Measurements from ENCODE around the gene PAK5. TPM values are rescaled to one million over a fixed set of nuclear protein-coding genes. Genes with fewer than 3 reads are reported as not detected.

PAK5 gene
- total RNA-seq, 1 experiment from 2014 or later = not detected

GRCh38 chr20:9742821-9743220 is 96.1 kb downstream of the PAK5 start:
- Histone ChIP-seq H3K9me2 (replicated peaks; ENCODE audit: low read length) (no peaks in the 10 kb centered on the region), H2AFZ (ENCODE audit: low read length) (no peak overlapping the region), H3K9ac (ENCODE audit: low read length) (no peak overlapping the region), H3K4me1 (ENCODE audit: insufficient read depth, low read length) (no peaks in the 10 kb centered on the region), H3K9me3 (ENCODE audit: low read length) (no peaks in the 10 kb centered on the region), H3K79me2 (ENCODE audit: low read length) (no peaks in the 10 kb centered on the region), H3K4me2 (ENCODE audit: low read length) (no peak overlapping the region), H4K20me1 (ENCODE audit: low read length) (no peaks in the 10 kb centered on the region), H3K4me3 (ENCODE audit: low read length) (no peak overlapping the region), H3K27ac (ENCODE audit: low read length) (no peak overlapping the region), H3F3A (ENCODE audit: low read length, unreplicated experiment) (no peaks in the 10 kb centered on the region), H3K27me3 (ENCODE audit: low read length) (peaks cover 58% of the 10 kb centered on the region), H3K36me3 (ENCODE audit: low read depth, low read length) (no peaks in the 10 kb centered on the region)
- BruUV-seq (replicated peaks) = no TSS peak
- DNase-seq = no peak
- ATAC-seq = no peak
- POLR2A ChIA-PET (ENCODE audit: unreplicated experiment) = no interaction called here
- no peak for TF ChIP-seq EZH2phosphoT487 (IDR thresholded peaks at IDR 0.05; ENCODE audit: borderline replicate concordance, low read length)
- TF ChIP-seq EZH2 (IDR thresholded peaks at IDR 0.05; ENCODE audit: low read length, unreplicated experiment) = no peak
- no peak for TF ChIP-seq CTCF (conservative IDR thresholded peaks at IDR 0.05; ENCODE audit: low read depth, low read length)
- intact Hi-C loops (cut with micrococcal nuclease) = no loop called here
- CTCF ChIA-PET = no interaction called here

GRCh38 chr20:9741996-9742395 is 96.9 kb downstream of the PAK5 start:
- Histone ChIP-seq H3K4me2 (ENCODE audit: low read length) (no peak overlapping the region), H3K79me2 (ENCODE audit: low read length) (no peaks in the 10 kb centered on the region), H2AFZ (ENCODE audit: low read length) (no peak overlapping the region), H3K4me3 (ENCODE audit: low read length) (no peak overlapping the region), H3K9ac (ENCODE audit: low read length) (no peak overlapping the region), H3K27me3 (ENCODE audit: low read length) (peaks cover 64% of the 10 kb centered on the region), H3K4me1 (ENCODE audit: insufficient read depth, low read length) (no peaks in the 10 kb centered on the region), H4K20me1 (ENCODE audit: low read length) (no peaks in the 10 kb centered on the region), H3K9me3 (ENCODE audit: low read length) (no peaks in the 10 kb centered on the region), H3F3A (ENCODE audit: low read length, unreplicated experiment) (no peaks in the 10 kb centered on the region), H3K36me3 (ENCODE audit: low read depth, low read length) (no peaks in the 10 kb centered on the region), H3K9me2 (replicated peaks; ENCODE audit: low read length) (no peaks in the 10 kb centered on the region), H3K27ac (ENCODE audit: low read length) (no peak overlapping the region)
- no peak for TF ChIP-seq CTCF (conservative IDR thresholded peaks at IDR 0.05; ENCODE audit: low read depth, low read length)
- TF ChIP-seq EZH2 (IDR thresholded peaks at IDR 0.05; ENCODE audit: low read length, unreplicated experiment) = no peak
- TF ChIP-seq EZH2phosphoT487 (IDR thresholded peaks at IDR 0.05; ENCODE audit: borderline replicate concordance, low read length) = no peak
- ATAC-seq = no peak
- no TSS peak for BruUV-seq (replicated peaks)
- DNase-seq = no peak
- ChIA-PET POLR2A (ENCODE audit: unreplicated experiment) (no interaction called here), CTCF (no interaction called here)
- intact Hi-C loops (cut with micrococcal nuclease) = no loop called here

- no peak overlapping the region for H2AFZ ChIP-seq (ENCODE audit: low read length)
- H4K20me1 ChIP-seq (ENCODE audit: low read length) = no peaks in the 10 kb centered on the region
- TF ChIP-seq CTCF (conservative IDR thresholded peaks at IDR 0.05; ENCODE audit: low read depth, low read length) (no peak), EZH2 (IDR thresholded peaks at IDR 0.05; ENCODE audit: low read length, unreplicated experiment) (no peak), EZH2phosphoT487 (IDR thresholded peaks at IDR 0.05; ENCODE audit: borderline replicate concordance, low read length) (no peak)
- POLR2A ChIA-PET (ENCODE audit: unreplicated experiment) = no interaction called here
- no peak overlapping the region for H3K27ac ChIP-seq (ENCODE audit: low read length)
- H3F3A ChIP-seq (ENCODE audit: low read length, unreplicated experiment) = no peaks in the 10 kb centered on the region
- H3K27me3 ChIP-seq (ENCODE audit: low read length) = peaks cover 61% of the 10 kb centered on the region
- no peaks in the 10 kb centered on the region for H3K36me3 ChIP-seq (ENCODE audit: low read depth, low read length)
- ATAC-seq = no peak
- H3K79me2 ChIP-seq (ENCODE audit: low read length) = no peaks in the 10 kb centered on the region
- no peak overlapping the region for H3K4me2 ChIP-seq (ENCODE audit: low read length)
- no peaks in the 10 kb centered on the region for H3K9me2 ChIP-seq (replicated peaks; ENCODE audit: low read length)
- no peaks in the 10 kb centered on the region for H3K9me3 ChIP-seq (ENCODE audit: low read length)
- no TSS peak for BruUV-seq (replicated peaks)
- H3K4me1 ChIP-seq (ENCODE audit: insufficient read depth, low read length) = no peaks in the 10 kb centered on the region
- no peak overlapping the region for H3K4me3 ChIP-seq (ENCODE audit: low read length)
- CTCF ChIA-PET = no interaction called here
- no peak overlapping the region for H3K9ac ChIP-seq (ENCODE audit: low read length)
- intact Hi-C loops (cut with micrococcal nuclease) = no loop called here
- no peak for DNase-seq
Measured at GRCh38 chr20:9740486-9740885, 98.4 kb downstream of the PAK5 start.

Measured in PC-3 (cell line).